IMR-90 (cell line): ENCODE data around the gene GALNT14. TPM values are rescaled to one million over a fixed set of nuclear protein-coding genes. Genes with fewer than 3 reads are reported as not detected.

Experiments
- ATAC-seq: fragments of 200-7000 bp; cut with Tn5 transposase; 2 replicates; pipeline ENCODE4 v1.9.1; 2020; ENCODE audit warnings: low read depth, mild to moderate bottlenecking, moderate library complexity
- BruUV-seq: library from RNA; stranded (reverse); fragments of 400-500 nt; replicated peaks from 2 replicates; lab custom pipeline; 2021; lab: Mats Ljungman, UMichigan
- CTCF ChIA-PET: fragments of 300-600 bp; formaldehyde crosslinking; extraction: SDS; loops from one replicate; lab custom pipeline; 2021; ENCODE audit warnings: antibody characterized with exemption; lab: Yijun Ruan, JAX
- POLR2A ChIA-PET: fragments of 300-600 bp; sonication (Branson Sonifier 250); formaldehyde crosslinking; loops from one replicate; lab custom pipeline; 2022; ENCODE audit warnings: antibody characterized with exemption; ENCODE audit not compliant: unreplicated experiment; lab: Charles Lee
- DNase-seq: peaks from one replicate; pipeline ENCODE4 v3.0.0; 2013
- H2AFZ ChIP-seq: replicated peaks from 2 replicates; pipeline ENCODE3; 2013; ENCODE audit warnings: low read length, mild to moderate bottlenecking; ENCODE audit not compliant: poor library complexity
- H2AK5ac ChIP-seq: 2 replicates; pipeline ENCODE4 v1.6.1; 2013; ENCODE audit warnings: low read depth, low read length, inconsistent platforms
- H2AK9ac ChIP-seq: replicated peaks from 2 replicates; pipeline ENCODE3; 2013; ENCODE audit warnings: mild to moderate bottlenecking, low read depth, low read length, moderate library complexity; ENCODE audit not compliant: poor library complexity
- H2BK120ac ChIP-seq: 2 replicates; pipeline ENCODE4 v1.6.1; 2013; ENCODE audit warnings: low read depth, low read length, inconsistent platforms
- H2BK15ac ChIP-seq: 3 replicates; pipeline ENCODE4 v1.6.1; 2013; ENCODE audit warnings: low read depth, low read length, inconsistent platforms
- H2BK20ac ChIP-seq: 2 replicates; pipeline ENCODE4 v1.6.1; 2013; ENCODE audit warnings: low read depth, mild to moderate bottlenecking, inconsistent platforms, low read length, moderate library complexity
- H2BK5ac ChIP-seq: 2 replicates; pipeline ENCODE4 v1.6.1; 2013; ENCODE audit warnings: mild to moderate bottlenecking, low read depth, low read length, inconsistent platforms; ENCODE audit not compliant: poor library complexity, severe bottlenecking
- H3K14ac ChIP-seq: replicated peaks from 2 replicates; pipeline ENCODE4 v1.6.1; 2013; ENCODE audit warnings: low read depth, low read length, inconsistent platforms
- H3K18ac ChIP-seq: 2 replicates; pipeline ENCODE4 v1.6.1; 2013; ENCODE audit warnings: low read depth, low read length, control low read depth
- H3K23ac ChIP-seq: 2 replicates; pipeline ENCODE4 v1.6.1; 2013; ENCODE audit warnings: low read depth, low read length, inconsistent platforms
- H3K27ac ChIP-seq: 2 replicates; pipeline ENCODE4 v1.5.1; 2013; ENCODE audit warnings: mild to moderate bottlenecking, control low read depth, low read length; ENCODE audit not compliant: insufficient read depth
- H3K27me3 ChIP-seq: 2 replicates; pipeline ENCODE4 v1.6.1; 2013; ENCODE audit warnings: low read length; ENCODE audit not compliant: control insufficient read depth, insufficient read depth
- H3K36me3 ChIP-seq: 2 replicates; pipeline ENCODE4 v1.6.1; 2013; ENCODE audit warnings: low read length, mixed read lengths; ENCODE audit not compliant: control insufficient read depth, insufficient read depth
- H3K4ac ChIP-seq: 2 replicates; pipeline ENCODE4 v1.6.1; 2013; ENCODE audit warnings: low read depth, low read length, inconsistent platforms
- H3K4me1 ChIP-seq: 2 replicates; pipeline ENCODE4 v1.6.1; 2013; ENCODE audit warnings: low read length, mixed read lengths; ENCODE audit not compliant: control insufficient read depth, insufficient read depth
- H3K4me2 ChIP-seq: 2 replicates; pipeline ENCODE4 v1.6.1; 2013; ENCODE audit warnings: low read depth, mild to moderate bottlenecking, control low read depth, low read length, moderate library complexity
- H3K4me3 ChIP-seq: 2 replicates; pipeline ENCODE4 v1.5.1; 2013; ENCODE audit warnings: low read depth, mild to moderate bottlenecking, control low read depth, low read length, moderate library complexity; ENCODE audit not compliant: insufficient read depth
- H3K56ac ChIP-seq: 2 replicates; pipeline ENCODE4 v1.6.1; 2013; ENCODE audit warnings: low read length, inconsistent platforms; ENCODE audit not compliant: insufficient read depth; ENCODE audit errors: extremely low read depth
- H3K79me1 ChIP-seq, 2 experiments: 2 replicates each; pipeline ENCODE4 v1.6.1; 2013; ENCODE audit warnings: low read length in 2 of 2, inconsistent platforms in 1 of 2, low read depth in 1 of 2
- H3K9ac ChIP-seq: 2 replicates; pipeline ENCODE4 v1.6.1; 2013; ENCODE audit warnings: low read depth, low read length, control low read depth
- H3K9me1 ChIP-seq: 2 replicates; pipeline ENCODE4 v1.6.1; 2013; ENCODE audit warnings: low read length, inconsistent platforms; ENCODE audit not compliant: insufficient read depth
- H3K9me3 ChIP-seq: 2 replicates; pipeline ENCODE4 v1.6.1; 2013; ENCODE audit warnings: low read length; ENCODE audit not compliant: control insufficient read depth, insufficient read depth
- H4K20me1 ChIP-seq: 2 replicates; pipeline ENCODE4 v1.6.1; 2013; ENCODE audit warnings: low read length, inconsistent platforms; ENCODE audit not compliant: insufficient read depth
- H4K5ac ChIP-seq: 2 replicates; pipeline ENCODE4 v1.6.1; 2013; ENCODE audit warnings: mild to moderate bottlenecking, low read depth, low read length, control low read depth
- H4K8ac ChIP-seq, 2 experiments: 2 replicates each; pipeline ENCODE4 v1.6.1; 2013; ENCODE audit warnings: low read depth in 2 of 2, low read length in 2 of 2, control low read depth in 1 of 2, inconsistent platforms in 1 of 2
- H4K91ac ChIP-seq: 2 replicates; pipeline ENCODE4 v1.6.1; 2013; ENCODE audit warnings: low read depth, low read length, inconsistent platforms; ENCODE audit not compliant: insufficient read depth
- BHLHE40 ChIP-seq: fragments of 150-350 bp; IDR thresholded peaks from 2 replicates; pipeline ENCODE4 v1.6.1; 2016; ENCODE audit warnings: mild to moderate bottlenecking, low read depth, low read length
- CEBPB ChIP-seq: IDR thresholded peaks from 2 replicates; pipeline ENCODE4 v1.6.1; 2012; ENCODE audit warnings: low read depth, low read length, improper control_type of control experiment
- CHD1 ChIP-seq: IDR thresholded peaks from 2 replicates; pipeline ENCODE4 v1.6.1; 2012; ENCODE audit warnings: low read depth, low read length, improper control_type of control experiment
- FOS ChIP-seq: fragments of 150-350 bp; IDR thresholded peaks from 2 replicates; pipeline ENCODE4 v1.6.1; 2016; ENCODE audit warnings: low read depth, low read length
- MAFK ChIP-seq: IDR thresholded peaks from 2 replicates; pipeline ENCODE4 v1.6.1; 2012; ENCODE audit warnings: low read depth, low read length, improper control_type of control experiment
- MAZ ChIP-seq: IDR thresholded peaks from 2 replicates; pipeline ENCODE4 v1.6.1; 2012; ENCODE audit warnings: low read depth, mild to moderate bottlenecking, low read length, improper control_type of control experiment, moderate library complexity, borderline replicate concordance
- MXI1 ChIP-seq: IDR thresholded peaks from 2 replicates; pipeline ENCODE4 v1.6.1; 2012; ENCODE audit warnings: low read depth, mild to moderate bottlenecking, low read length, moderate library complexity, borderline replicate concordance
- NFE2L2 ChIP-seq: fragments of 150-350 bp; IDR thresholded peaks from 2 replicates; pipeline ENCODE4 v1.6.1; 2016; ENCODE audit warnings: low read depth, mild to moderate bottlenecking, low read length
- POLR2A ChIP-seq: IDR thresholded peaks from 2 replicates; pipeline ENCODE4 v1.6.1; 2012; ENCODE audit warnings: mild to moderate bottlenecking, low read depth, low read length
- RAD21 ChIP-seq: IDR thresholded peaks from 2 replicates; pipeline ENCODE4 v1.6.1; 2012; ENCODE audit warnings: low read length, improper control_type of control experiment
- RCOR1 ChIP-seq: IDR thresholded peaks from 2 replicates; pipeline ENCODE4 v1.6.1; 2012; ENCODE audit warnings: mild to moderate bottlenecking, low read length, improper control_type of control experiment; ENCODE audit not compliant: insufficient replicate concordance
- RFX5 ChIP-seq: IDR thresholded peaks from 2 replicates; pipeline ENCODE4 v1.8.0; 2012; ENCODE audit warnings: low read depth, mild to moderate bottlenecking, low read length, moderate library complexity
- SMC3 ChIP-seq: fragments of 150-350 bp; IDR thresholded peaks from 2 replicates; pipeline ENCODE4 v1.6.1; 2016; ENCODE audit warnings: low read depth, mild to moderate bottlenecking, antibody characterized with exemption, low read length, moderate library complexity
- USF2 ChIP-seq: fragments of 150-350 bp; IDR thresholded peaks from 2 replicates; pipeline ENCODE4 v1.6.1; 2017; ENCODE audit warnings: mild to moderate bottlenecking, antibody characterized with exemption, low read length, low read depth
- WGBS, 2 experiments: methylation state at CpG; one replicate each; pipeline versions ENCODE4 v1.1.5 to v1.1.7; 2013; ENCODE audit warnings: missing lambda C conversion rate in 2 of 2; ENCODE audit not compliant: insufficient read length in 1 of 2; ENCODE audit errors: extremely low coverage in 2 of 2; 5-methylcytosine and 5-hydroxymethylcytosine counted together
- dilution Hi-C: fragments of 300-500 bp; cut with HindIII; formaldehyde crosslinking; loops from one replicate; pipeline ENCODE4 v1.14.3; 2018; ENCODE audit warnings: low sequenced_read_pairs; ENCODE audit not compliant: unreplicated experiment
- in situ Hi-C: fragments of 300-500 bp; cut with MboI; formaldehyde crosslinking; loops from 3 replicates; pipeline ENCODE4 v1.14.3; 2019; ENCODE audit warnings: low sequenced_read_pairs, inconsistent platforms, mixed read lengths
- intact Hi-C: fragments of 100-400 bp; cut with micrococcal nuclease; formaldehyde crosslinking; loops from 2 replicates; pipeline ENCODE4 v1.10.0; 2022
- polyA plus RNA-seq, 3 experiments: library from polyadenylated mRNA; depleted of rRNA; stranded (reverse); fragments of >200 nt; gene quantifications; 2 replicates each; pipeline ENCODE4 v1.2.3, GENCODE V29; 2012; ENCODE audit warnings: low replicate concordance in 1 of 3
- total RNA-seq: library from RNA; depleted of rRNA; stranded (reverse); fragments of >200 nt; gene quantifications from 2 replicates; pipeline ENCODE4 v1.2.3, GENCODE V29; 2012
- TF ChIP-seq, protein P1 (sequence below): fragments of 150-350 bp; IDR thresholded peaks from 2 replicates; pipeline ENCODE4 v1.6.1; 2016; ENCODE audit warnings: low read depth, mild to moderate bottlenecking, low read length, moderate library complexity, borderline replicate concordance
- TF ChIP-seq, protein P2 (sequence below): conservative IDR thresholded peaks from 2 replicates; pipeline ENCODE4 v1.5.1; 2012; ENCODE audit warnings: mild to moderate bottlenecking, low read depth, low read length, improper control_type of control experiment

The GALNT14 gene
- total and polyA plus RNA-seq, 2 of the 4 experiments (the other 2 are of a cell fraction), result 0.15 to 0.18 TPM

GRCh38 chr2:30942419-30942818 is 195.8 kb downstream of the GALNT14 start:
- no peak overlapping the region for H3K4me3 ChIP-seq
- no peak overlapping the region for H3K4ac ChIP-seq
- DNase-seq, result no peak
- no peak overlapping the region for H3K18ac ChIP-seq
- in situ Hi-C loops, result no loop called here
- ChIA-PET POLR2A (no interaction called here), CTCF (no interaction called here)
- H4K20me1 ChIP-seq, result no peaks in the 10 kb centered on the region
- BruUV-seq, result no TSS peak
- no peak overlapping the region for H4K91ac ChIP-seq
- H3K36me3 ChIP-seq, result no peaks in the 10 kb centered on the region
- H3K9me3 ChIP-seq, result no peaks in the 10 kb centered on the region
- H3K27me3 ChIP-seq, result no peaks in the 10 kb centered on the region; the same call in 1 of the 2 replicates
- ATAC-seq, result no peak
- no peak overlapping the region for H3K9ac ChIP-seq
- no peaks in the 10 kb centered on the region for H3K9me1 ChIP-seq
- no peak overlapping the region for H2BK20ac ChIP-seq
- H3K4me1 ChIP-seq, result no peaks in the 10 kb centered on the region
- no peak overlapping the region for H3K14ac ChIP-seq
- no peak overlapping the region for H3K56ac ChIP-seq
- no peak overlapping the region for H3K4me2 ChIP-seq
- H3K23ac ChIP-seq, result no peak overlapping the region
- no peak overlapping the region for H4K8ac ChIP-seq
- H3K27ac ChIP-seq, result no peak overlapping the region
- no peak overlapping the region for H2AK5ac ChIP-seq
- no peaks in the 10 kb centered on the region for H3K79me1 ChIP-seq
- dilution Hi-C loops, result no loop called here
- H2BK15ac ChIP-seq, result no peak overlapping the region
- intact Hi-C loops, result no loop called here
- WGBS, 2 experiments, result 50% methylated on average over 1 of the region's 5 CpGs; no CpG with 5 or more reads in 1 of the 2 experiments
- TF ChIP-seq RFX5 (no peak), CEBPB (no peak), POLR2A (no peak), USF2 (no peak), MAFK (no peak), BHLHE40 (no peak), RAD21 (no peak), NFE2L2 (no peak), CHD1 (no peak), RCOR1 (no peak), MAZ (no peak), FOS (no peak), SMC3 (no peak), MXI1 (no peak)
- TF ChIP-seq, protein P1, sequence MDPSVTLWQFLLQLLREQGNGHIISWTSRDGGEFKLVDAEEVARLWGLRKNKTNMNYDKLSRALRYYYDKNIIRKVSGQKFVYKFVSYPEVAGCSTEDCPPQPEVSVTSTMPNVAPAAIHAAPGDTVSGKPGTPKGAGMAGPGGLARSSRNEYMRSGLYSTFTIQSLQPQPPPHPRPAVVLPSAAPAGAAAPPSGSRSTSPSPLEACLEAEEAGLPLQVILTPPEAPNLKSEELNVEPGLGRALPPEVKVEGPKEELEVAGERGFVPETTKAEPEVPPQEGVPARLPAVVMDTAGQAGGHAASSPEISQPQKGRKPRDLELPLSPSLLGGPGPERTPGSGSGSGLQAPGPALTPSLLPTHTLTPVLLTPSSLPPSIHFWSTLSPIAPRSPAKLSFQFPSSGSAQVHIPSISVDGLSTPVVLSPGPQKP, result no peak
- TF ChIP-seq, protein P2, sequence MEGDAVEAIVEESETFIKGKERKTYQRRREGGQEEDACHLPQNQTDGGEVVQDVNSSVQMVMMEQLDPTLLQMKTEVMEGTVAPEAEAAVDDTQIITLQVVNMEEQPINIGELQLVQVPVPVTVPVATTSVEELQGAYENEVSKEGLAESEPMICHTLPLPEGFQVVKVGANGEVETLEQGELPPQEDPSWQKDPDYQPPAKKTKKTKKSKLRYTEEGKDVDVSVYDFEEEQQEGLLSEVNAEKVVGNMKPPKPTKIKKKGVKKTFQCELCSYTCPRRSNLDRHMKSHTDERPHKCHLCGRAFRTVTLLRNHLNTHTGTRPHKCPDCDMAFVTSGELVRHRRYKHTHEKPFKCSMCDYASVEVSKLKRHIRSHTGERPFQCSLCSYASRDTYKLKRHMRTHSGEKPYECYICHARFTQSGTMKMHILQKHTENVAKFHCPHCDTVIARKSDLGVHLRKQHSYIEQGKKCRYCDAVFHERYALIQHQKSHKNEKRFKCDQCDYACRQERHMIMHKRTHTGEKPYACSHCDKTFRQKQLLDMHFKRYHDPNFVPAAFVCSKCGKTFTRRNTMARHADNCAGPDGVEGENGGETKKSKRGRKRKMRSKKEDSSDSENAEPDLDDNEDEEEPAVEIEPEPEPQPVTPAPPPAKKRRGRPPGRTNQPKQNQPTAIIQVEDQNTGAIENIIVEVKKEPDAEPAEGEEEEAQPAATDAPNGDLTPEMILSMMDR, result no peak
- H2AFZ ChIP-seq, result no peak overlapping the region
- H2AK9ac ChIP-seq, result no peak overlapping the region
- H2BK120ac ChIP-seq, result no peak overlapping the region
- no peak overlapping the region for H2BK5ac ChIP-seq
- no peak overlapping the region for H4K5ac ChIP-seq
